ENCODE results near the gene PRKCH.

DNA sequence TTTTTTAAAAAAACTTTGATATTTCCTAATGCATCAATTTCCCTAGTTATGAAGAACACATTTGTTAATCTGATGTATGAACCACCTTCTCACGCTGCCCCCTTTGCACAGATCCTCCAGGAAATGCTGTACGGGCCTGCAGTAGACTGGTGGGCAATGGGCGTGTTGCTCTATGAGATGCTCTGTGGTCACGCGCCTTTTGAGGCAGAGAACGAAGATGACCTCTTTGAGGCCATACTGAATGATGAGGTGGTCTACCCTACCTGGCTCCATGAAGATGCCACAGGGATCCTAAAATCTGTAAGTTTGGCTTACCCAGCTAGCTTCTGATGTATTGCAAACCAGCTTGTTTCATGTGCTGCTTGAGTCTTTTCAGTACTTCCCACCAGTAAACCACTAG is 208.9 kb downstream of the PRKCH start:
- TF ChIP-seq POLR2A (IDR thresholded peaks at IDR 0.05; ENCODE audit: low read depth, low read length): no peak
- no peak for TF ChIP-seq TAF1 (IDR thresholded peaks at IDR 0.05; ENCODE audit: low read depth, low read length)
- TF ChIP-seq POLR2AphosphoS5 (IDR thresholded peaks at IDR 0.05; ENCODE audit: low read depth, low read length): no peak
- no peak for TF ChIP-seq POU2F2 (IDR thresholded peaks at IDR 0.05; ENCODE audit: low read depth, low read length)
